ENCODE measurements around the gene CDH13. TPM values are rescaled to one million over a fixed set of nuclear protein-coding genes. Genes with fewer than 3 reads are reported as not detected.

The CDH13 gene
- total RNA-seq, 3 donors from 2014 or later = 4.9 to 11.2 (median 9.8) TPM

- H3K36me3 ChIP-seq (ENCODE audit: low read depth) = no peaks in the 10 kb centered on the region
- no peak overlapping the region for H3K4me3 ChIP-seq
- no peak for ATAC-seq
- intact Hi-C loops (cut with DNase I, micrococcal nuclease) = no loop called here
- no peaks in the 10 kb centered on the region for H3K9me3 ChIP-seq
- no peaks in the 10 kb centered on the region for H3K4me1 ChIP-seq (ENCODE audit: low read depth)
- TF ChIP-seq CTCF (IDR thresholded peaks at IDR 0.05) = no peak
- DNase-seq = no peak
These were observed 962.8 kb downstream of the CDH13 start for GRCh38 chr16:83589576-83589975.

- Histone ChIP-seq H3K4me3 (no peak overlapping the region), H3K9me3 (no peaks in the 10 kb centered on the region), H3K4me1 (ENCODE audit: low read depth) (no peaks in the 10 kb centered on the region), H3K36me3 (ENCODE audit: low read depth) (no peaks in the 10 kb centered on the region)
- no peak for TF ChIP-seq CTCF (IDR thresholded peaks at IDR 0.05)
- ATAC-seq = no peak
- DNase-seq = no peak
- intact Hi-C loops (cut with DNase I, micrococcal nuclease) = no loop called here
These were observed 966.0 kb downstream of the CDH13 start for GRCh38 chr16:83592778-83593177.

- H3K4me3 ChIP-seq = no peak overlapping the region
- intact Hi-C loops (cut with DNase I, micrococcal nuclease) = no loop called here
- H3K9me3 ChIP-seq = no peaks in the 10 kb centered on the region
- no peak for TF ChIP-seq CTCF (IDR thresholded peaks at IDR 0.05)
- H3K36me3 ChIP-seq (ENCODE audit: low read depth) = no peaks in the 10 kb centered on the region
- H3K4me1 ChIP-seq (ENCODE audit: low read depth) = no peaks in the 10 kb centered on the region
- no peak for DNase-seq
- ATAC-seq = no peak
These were observed 973.2 kb downstream of the CDH13 start for GRCh38 chr16:83599789-83600462.

- intact Hi-C loops (cut with DNase I, micrococcal nuclease) = no loop called here
- no peak for TF ChIP-seq CTCF (IDR thresholded peaks at IDR 0.05)
- no peak overlapping the region for H3K4me3 ChIP-seq
- H3K9me3 ChIP-seq = no peaks in the 10 kb centered on the region
- ATAC-seq (no peak), DNase-seq (no peak)
- no peaks in the 10 kb centered on the region for H3K36me3 ChIP-seq (ENCODE audit: low read depth)
- H3K4me1 ChIP-seq (ENCODE audit: low read depth) = no peaks in the 10 kb centered on the region
These were observed 976.3 kb downstream of the CDH13 start for GRCh38 chr16:83602761-83603722.

GRCh38 chr16:83603723-83604570 lies 977.2 kb downstream of the CDH13 start:
- Histone ChIP-seq H3K4me1 (ENCODE audit: low read depth) (no peaks in the 10 kb centered on the region), H3K9me3 (no peaks in the 10 kb centered on the region), H3K36me3 (ENCODE audit: low read depth) (no peaks in the 10 kb centered on the region), H3K4me3 (no peak overlapping the region)
- ATAC-seq = no peak
- TF ChIP-seq CTCF (IDR thresholded peaks at IDR 0.05) = no peak
- DNase-seq = no peak
- intact Hi-C loops (cut with DNase I, micrococcal nuclease) = no loop called here

Measured in mucosa of descending colon (tissue), 3 donors.